BLaER1 (cell line): Measurements from ENCODE around the gene NFE2L3.
"Not testable (repeated sequence)": the region's sequence is repeated elsewhere in the genome, so short reads cannot be mapped to it uniquely, and the experiment has no call there.

Experiments used
- H3K27ac ChIP-seq: shearing (Covaris generic); formaldehyde crosslinking; 2 replicates; pipeline ENCODE4 v1.8.1; 2022
- H3K27me3 ChIP-seq: shearing (Covaris generic); formaldehyde crosslinking; 2 replicates; pipeline ENCODE4 v1.8.1; 2022
- H3K36me3 ChIP-seq: shearing (Covaris generic); formaldehyde crosslinking; 2 replicates; pipeline ENCODE4 v1.8.1; 2022
- H3K4me1 ChIP-seq: shearing (Covaris generic); formaldehyde crosslinking; 2 replicates; pipeline ENCODE4 v1.8.1; 2022
- H3K4me2 ChIP-seq: shearing (Covaris generic); formaldehyde crosslinking; 2 replicates; pipeline ENCODE4 v1.8.1; 2022
- H3K4me3 ChIP-seq: shearing (Covaris generic); formaldehyde crosslinking; 2 replicates; pipeline ENCODE4 v1.8.1; 2022
- H3K9ac ChIP-seq: shearing (Covaris generic); formaldehyde crosslinking; 2 replicates; pipeline ENCODE4 v1.8.1; 2022
- H3K9me3 ChIP-seq: shearing (Covaris generic); formaldehyde crosslinking; 2 replicates; pipeline ENCODE4 v1.8.1; 2022
- H4K20me1 ChIP-seq: shearing (Covaris generic); formaldehyde crosslinking; 2 replicates; pipeline ENCODE4 v1.8.1; 2022
- Cebpa-rat ChIP-seq: shearing (Covaris generic); IDR thresholded peaks from 2 replicates; pipeline ENCODE4 v1.8.1; 2022

Gene NFE2L3

GRCh38 chr7:26166684-26167266 lies 14.8 kb downstream of the NFE2L3 start:
- H3K4me3 ChIP-seq = no peak overlapping the region
- H3K27me3 ChIP-seq = no peaks in the 10 kb centered on the region
- H3K4me1 ChIP-seq = no peaks in the 10 kb centered on the region
- peaks cover 32% of the 10 kb centered on the region for H3K36me3 ChIP-seq
- no peak overlapping the region for H3K4me2 ChIP-seq
- peaks cover 7% of the 10 kb centered on the region; the same call in 1 of the 2 replicates for H3K9me3 ChIP-seq
- TF ChIP-seq Cebpa-rat = no peak
- H3K27ac ChIP-seq = no peak overlapping the region
- H3K9ac ChIP-seq = 0 out of 2 replicates have a peak overlapping the region, but pooled peaks have one; percentile 35
- H4K20me1 ChIP-seq = peaks cover 16% of the 10 kb centered on the region

GRCh38 chr7:26167303-26167934 lies 15.4 kb downstream of the NFE2L3 start:
- no peak overlapping the region for H3K9ac ChIP-seq
- H3K9me3 ChIP-seq = peaks cover 8% of the 10 kb centered on the region; the same call in 1 of the 2 replicates
- no peak overlapping the region for H3K27ac ChIP-seq
- no peaks in the 10 kb centered on the region for H3K4me1 ChIP-seq
- H3K4me2 ChIP-seq = no peak overlapping the region
- peaks cover 33% of the 10 kb centered on the region for H3K36me3 ChIP-seq
- H4K20me1 ChIP-seq = peaks cover 16% of the 10 kb centered on the region
- no peak for TF ChIP-seq Cebpa-rat
- H3K4me3 ChIP-seq = no peak overlapping the region
- no peaks in the 10 kb centered on the region for H3K27me3 ChIP-seq

- H3K27me3 ChIP-seq = no peaks in the 10 kb centered on the region
- H3K27ac ChIP-seq = no peak overlapping the region
- H3K4me2 ChIP-seq = no peak overlapping the region
- H3K9ac ChIP-seq = no peak overlapping the region
- peaks cover 8% of the 10 kb centered on the region; the same call in 1 of the 2 replicates for H3K9me3 ChIP-seq
- H3K4me3 ChIP-seq = no peak overlapping the region
- H4K20me1 ChIP-seq = peaks cover 16% of the 10 kb centered on the region
- no peak for TF ChIP-seq Cebpa-rat
- H3K36me3 ChIP-seq = peaks cover 33% of the 10 kb centered on the region
- no peaks in the 10 kb centered on the region for H3K4me1 ChIP-seq
These were observed 16.5 kb downstream of the NFE2L3 start for GRCh38 chr7:26168458-26169023.

GRCh38 chr7:26169271-26169670 lies 17.3 kb downstream of the NFE2L3 start:
- no peak for TF ChIP-seq Cebpa-rat
- Histone ChIP-seq H4K20me1 (peaks cover 16% of the 10 kb centered on the region), H3K4me1 (no peaks in the 10 kb centered on the region), H3K27me3 (no peaks in the 10 kb centered on the region), H3K36me3 (peaks cover 33% of the 10 kb centered on the region), H3K27ac (no peak overlapping the region), H3K4me2 (no peak overlapping the region), H3K4me3 (no peak overlapping the region), H3K9me3 (peaks cover 8% of the 10 kb centered on the region; the same call in 1 of the 2 replicates), H3K9ac (no peak overlapping the region)

GRCh38 chr7:26170663-26171062 lies 18.7 kb downstream of the NFE2L3 start:
- no peak for TF ChIP-seq Cebpa-rat
- peaks cover 14% of the 10 kb centered on the region; the same call in 1 of the 2 replicates for H3K9me3 ChIP-seq
- H3K4me2 ChIP-seq = no peak overlapping the region
- no peak overlapping the region for H3K4me3 ChIP-seq
- H3K36me3 ChIP-seq = peaks cover 33% of the 10 kb centered on the region
- no peaks in the 10 kb centered on the region for H3K27me3 ChIP-seq
- no peak overlapping the region for H3K27ac ChIP-seq
- no peaks in the 10 kb centered on the region for H3K4me1 ChIP-seq
- H3K9ac ChIP-seq = no peak overlapping the region
- H4K20me1 ChIP-seq = peaks cover 16% of the 10 kb centered on the region

- no peak overlapping the region for H3K27ac ChIP-seq
- H3K9me3 ChIP-seq = peaks cover 14% of the 10 kb centered on the region; the same call in 1 of the 2 replicates
- H3K36me3 ChIP-seq = peaks cover 30% of the 10 kb centered on the region
- H3K4me2 ChIP-seq = no peak overlapping the region
- no peak for TF ChIP-seq Cebpa-rat
- no peaks in the 10 kb centered on the region for H3K27me3 ChIP-seq
- peaks cover 8% of the 10 kb centered on the region for H4K20me1 ChIP-seq
- H3K4me3 ChIP-seq = no peak overlapping the region
- H3K9ac ChIP-seq = no peak overlapping the region
- no peaks in the 10 kb centered on the region for H3K4me1 ChIP-seq
These were observed 19.6 kb downstream of the NFE2L3 start for GRCh38 chr7:26171601-26172000.

- H3K36me3 ChIP-seq = peaks cover 26% of the 10 kb centered on the region
- H4K20me1 ChIP-seq = peaks cover 4% of the 10 kb centered on the region; the same call in 1 of the 2 replicates
- no peaks in the 10 kb centered on the region for H3K27me3 ChIP-seq
- peaks cover 14% of the 10 kb centered on the region; the same call in 1 of the 2 replicates for H3K9me3 ChIP-seq
- H3K4me1 ChIP-seq = no peaks in the 10 kb centered on the region
- H3K27ac ChIP-seq = no peak overlapping the region
- no peak overlapping the region for H3K4me3 ChIP-seq
- no peak overlapping the region for H3K4me2 ChIP-seq
- H3K9ac ChIP-seq = no peak overlapping the region
- no peak for TF ChIP-seq Cebpa-rat
These were observed 20.1 kb downstream of the NFE2L3 start for GRCh38 chr7:26172048-26172447.

- not testable (repeated sequence) for H3K4me3 ChIP-seq, H3K4me1 ChIP-seq, H3K27me3 ChIP-seq, H3K27ac ChIP-seq, H3K9ac ChIP-seq, H3K4me2 ChIP-seq
- H4K20me1 ChIP-seq = 0 out of 2 replicates have a peak, but pooled peaks cover 14% of the 10 kb centered on the region
- H3K9me3 ChIP-seq = peaks cover 18% of the 10 kb centered on the region; the same call in 1 of the 2 replicates
- H3K36me3 ChIP-seq = peaks cover 23% of the 10 kb centered on the region
These were observed 23.9 kb downstream of the NFE2L3 start for GRCh38 chr7:26175903-26176302.

GRCh38 chr7:26176696-26177095 lies 24.7 kb downstream of the NFE2L3 start:
- H3K9me3 ChIP-seq = peaks cover 11% of the 10 kb centered on the region; the same call in 1 of the 2 replicates
- 0 out of 2 replicates have a peak, but pooled peaks cover 14% of the 10 kb centered on the region for H4K20me1 ChIP-seq
- not testable (repeated sequence) for H3K4me1 ChIP-seq, H3K4me2 ChIP-seq, H3K9ac ChIP-seq, H3K4me3 ChIP-seq, H3K27ac ChIP-seq, H3K27me3 ChIP-seq
- peaks cover 15% of the 10 kb centered on the region for H3K36me3 ChIP-seq

GRCh38 chr7:26177269-26177668 lies 25.3 kb downstream of the NFE2L3 start:
- H3K27me3 ChIP-seq, H3K4me2 ChIP-seq, H3K4me3 ChIP-seq, H3K9ac ChIP-seq, H3K27ac ChIP-seq, H3K4me1 ChIP-seq, H3K9me3 ChIP-seq: not testable (repeated sequence)
- H3K36me3 ChIP-seq = peaks cover 14% of the 10 kb centered on the region; the same call in 1 of the 2 replicates
- H4K20me1 ChIP-seq = 0 out of 2 replicates have a peak, but pooled peaks cover 14% of the 10 kb centered on the region
